GM12801 (cell line): Measurements from ENCODE around the gene VKORC1.

Experiments used
- CTCF ChIP-seq: IDR thresholded peaks from one replicate; pipeline ENCODE4 v1.5.1; 2011; ENCODE audit warnings: control low read depth; ENCODE audit not compliant: insufficient read length; ENCODE audit errors: extremely low read depth

Gene VKORC1

GRCh38 chr16:31089199-31089598 is 5.4 kb downstream of the VKORC1 start:
- no peak for TF ChIP-seq CTCF

GRCh38 chr16:31088459-31089183 is 6.0 kb downstream of the VKORC1 start, which contains the start of gene PRSS53:
TSS of gene PRSS53 (minus strand) at chr16:31088943. CDS start at chr16:31088809, 134 bp downstream.
- no peak for TF ChIP-seq CTCF

GRCh38 chr16:31087971-31088370 is 6.6 kb downstream of the VKORC1 start:
- no peak for TF ChIP-seq CTCF

- no peak for TF ChIP-seq CTCF
Measured at GRCh38 chr16:31087481-31087880, 7.1 kb downstream of the VKORC1 start.

- TF ChIP-seq CTCF: no peak
Measured at GRCh38 chr16:31086629-31086906, 8.0 kb downstream of the VKORC1 start.

GRCh38 chr16:31085873-31086628 is 8.5 kb downstream of the VKORC1 start:
- TF ChIP-seq CTCF: no peak

GRCh38 chr16:31085411-31085810 is 9.2 kb downstream of the VKORC1 start:
- TF ChIP-seq CTCF: no peak
